Activated CD8-positive, alpha-beta memory T cell treated with anti-CD3 and anti-CD28 coated beads for 48 hours (primary cell): ENCODE data around the gene INS.
A peak's percentile ranks its signal among the peaks of the same experiment; 100 is the strongest.
"Not testable (repeated sequence)": the region's sequence is repeated elsewhere in the genome, so short reads cannot be mapped to it uniquely, and the experiment has no call there.

ENCODE experiments used
- DNase-seq, 3 experiments: peaks; one replicate each; pipeline ENCODE4 v3.0.0-alpha.2; 2020; ENCODE audit warnings: low read depth in 2 of 3, low spot score in 2 of 3

INS gene

DNA sequence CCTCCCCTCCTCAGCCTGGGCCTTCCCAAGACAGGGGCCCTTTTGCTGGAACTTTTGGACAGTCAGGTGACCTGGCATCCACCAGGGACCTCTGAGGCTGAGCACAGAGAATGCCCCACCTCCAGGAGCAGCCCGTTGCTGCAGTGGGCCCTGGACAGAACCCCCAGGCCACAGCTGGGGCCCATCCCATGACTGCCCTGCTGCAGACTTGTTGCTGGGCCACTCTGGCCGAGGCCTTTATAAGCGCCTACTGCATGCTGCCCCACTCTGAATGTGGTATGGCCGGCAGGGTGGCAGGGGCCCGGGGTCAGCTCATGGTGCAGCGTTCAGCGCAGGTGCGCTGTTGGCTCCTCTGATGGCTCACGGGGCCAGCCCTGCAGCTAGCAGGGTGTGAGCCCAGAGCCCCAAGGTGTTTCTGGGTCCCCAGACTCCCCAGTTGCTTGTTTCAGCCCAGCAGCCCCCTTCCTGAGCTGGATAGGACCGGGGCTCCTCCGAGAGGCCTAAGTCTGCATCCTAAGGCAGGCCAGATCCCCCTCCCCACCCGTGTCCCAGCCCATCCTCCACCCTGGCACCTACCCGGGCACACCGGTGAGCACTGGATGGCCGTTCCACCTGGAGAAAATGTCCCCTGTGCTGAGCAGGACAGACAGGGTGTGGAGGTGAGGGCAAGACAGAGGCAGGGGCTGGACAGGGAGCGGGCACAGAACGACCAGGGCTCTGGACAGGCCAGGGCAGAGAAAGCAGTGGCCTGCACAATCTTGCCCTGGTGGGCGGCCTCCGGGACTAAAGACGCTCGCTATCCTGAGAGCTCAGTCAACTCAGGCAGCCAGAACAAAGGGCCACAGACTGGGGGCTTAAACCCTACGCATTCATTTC is 38.7 kb upstream of the INS start:
- DNase-seq: no peak

DNA sequence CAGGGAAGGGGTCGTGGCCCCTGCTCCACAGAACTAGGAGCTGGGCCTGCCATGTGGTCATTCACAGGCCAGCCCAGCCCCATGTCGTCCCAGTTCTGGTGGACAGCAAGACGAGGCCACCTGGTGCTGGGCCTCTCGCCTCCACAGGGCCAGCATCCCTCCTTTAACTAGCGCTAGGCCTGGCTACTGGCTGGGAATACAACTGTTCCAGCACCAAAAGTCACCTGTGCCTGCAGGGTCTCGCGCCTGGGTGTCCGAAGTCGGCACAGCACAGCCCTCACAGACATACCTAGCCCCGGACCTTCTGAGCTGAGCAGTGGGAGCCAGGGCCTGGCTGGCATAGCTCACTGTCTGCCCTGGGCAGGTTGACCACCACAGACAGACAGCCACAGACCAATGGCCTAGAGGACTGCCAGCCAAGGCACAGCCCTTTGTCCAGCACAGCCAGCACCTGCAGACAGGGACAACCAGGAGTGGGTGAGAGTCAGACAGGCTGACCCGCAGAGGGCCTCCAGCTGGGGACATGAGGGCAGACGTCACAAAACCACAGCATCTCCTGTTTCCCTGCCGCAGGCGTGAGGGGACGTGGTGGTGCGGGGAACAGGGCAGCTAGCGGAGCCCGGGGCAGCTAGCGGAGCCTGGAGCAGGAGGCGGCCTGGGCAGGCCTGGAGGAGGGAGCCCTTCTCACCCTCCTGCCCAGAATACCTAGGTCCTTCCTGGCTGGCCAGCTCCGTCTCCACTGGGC is 37.8 kb upstream of the INS start:
- no peak for DNase-seq

DNA sequence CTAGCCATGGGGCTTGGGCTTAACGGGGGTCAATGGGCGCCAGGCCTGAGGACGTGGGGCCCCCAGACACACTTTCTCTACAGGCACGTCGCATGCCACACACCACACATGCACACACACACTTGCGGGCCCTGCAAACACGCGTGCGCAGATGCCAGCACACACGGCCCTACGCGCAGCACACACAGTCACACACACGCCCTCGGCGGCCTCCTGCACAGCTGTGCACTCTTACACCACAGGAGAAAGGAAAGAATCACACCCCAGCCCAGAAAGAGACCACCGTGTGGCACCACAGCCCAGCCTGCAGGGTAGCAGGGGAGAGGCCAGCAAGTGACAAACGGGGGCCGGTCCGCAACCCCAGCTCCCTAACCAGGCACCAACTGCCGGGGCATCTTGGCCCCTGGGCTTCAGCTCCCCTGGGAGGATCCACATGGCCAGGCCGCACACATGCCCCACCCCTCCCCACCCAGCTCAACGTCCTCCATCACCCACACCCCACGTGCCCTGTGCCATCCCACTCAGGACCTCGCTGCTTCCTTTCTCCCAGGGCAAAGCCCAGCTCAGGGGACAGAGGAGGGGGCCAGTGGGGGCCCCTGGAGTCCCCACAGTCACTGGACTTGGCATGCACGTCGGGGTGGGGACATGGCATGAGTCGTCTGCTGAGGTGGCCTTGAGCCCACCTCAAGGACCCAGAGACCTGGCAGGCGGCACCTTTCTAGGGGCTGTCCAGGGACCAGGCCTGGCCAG is 36.9 kb upstream of the INS start:
- DNase-seq: no peak

- DNase-seq: peak; percentile 38 to 55 (median 46)
Measured at GRCh38 chr11:2196970-2197770, 36.2 kb upstream of the INS start.

DNA sequence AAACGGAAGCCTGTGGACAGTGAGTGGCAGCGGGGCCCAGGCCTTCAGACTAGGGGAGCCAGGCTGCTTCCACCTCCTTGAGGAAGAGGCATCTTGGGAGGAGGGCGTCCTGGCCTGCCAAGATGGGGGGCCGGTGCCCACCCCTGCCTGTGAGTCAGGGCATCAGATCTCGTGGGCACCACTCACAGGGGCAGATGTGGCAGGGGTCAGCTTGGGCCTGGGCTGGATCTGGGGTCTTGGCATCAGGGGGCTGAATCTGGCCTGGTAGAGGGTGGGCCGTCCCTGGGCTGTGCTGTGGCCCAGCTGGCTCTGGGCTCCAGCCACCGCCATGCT is 34.7 kb upstream of the INS start:
- DNase-seq: no peak

DNA sequence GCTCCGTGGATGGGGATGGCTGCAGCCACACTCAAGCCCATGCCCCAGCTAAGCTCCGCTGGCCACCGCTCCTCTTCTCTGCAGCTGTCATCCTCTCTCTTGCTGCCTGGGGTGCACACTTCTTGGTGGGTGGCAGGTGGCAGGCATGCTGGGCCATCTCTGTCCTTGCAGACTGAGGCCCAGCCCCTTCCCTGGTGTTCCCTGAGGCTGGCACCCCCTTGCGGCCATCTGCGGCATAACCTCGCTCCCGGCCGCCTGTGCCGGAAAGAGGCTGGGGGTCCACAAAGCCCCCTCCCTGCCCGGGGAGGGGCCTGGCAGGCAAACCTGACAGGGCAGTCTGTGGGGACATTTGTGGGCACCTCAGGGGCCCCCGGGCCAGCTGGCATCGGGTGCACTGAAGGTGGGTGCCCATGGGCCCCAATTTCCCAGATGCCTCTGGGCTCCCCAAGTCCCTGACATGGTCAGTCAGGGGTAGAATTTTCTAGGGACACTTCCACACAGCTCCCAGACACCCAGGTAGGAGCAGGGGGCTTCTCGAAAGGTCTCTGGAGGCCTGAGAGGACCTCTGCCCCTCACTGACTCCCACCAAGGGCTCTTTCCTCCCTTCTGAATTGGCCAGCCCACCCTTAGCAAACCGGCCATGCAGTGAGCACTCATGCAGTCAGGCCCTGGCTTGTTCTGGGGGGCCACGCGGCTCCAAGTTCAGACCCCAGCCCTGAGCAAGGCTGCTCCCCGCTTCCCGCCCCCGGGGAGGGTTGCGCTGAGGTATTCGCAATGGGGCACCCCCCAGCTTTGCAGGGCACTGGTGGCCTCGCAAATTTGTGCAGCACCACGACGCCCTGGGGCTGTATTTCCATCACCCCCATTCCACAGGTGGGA is 34.1 kb upstream of the INS start:
- DNase-seq: peak in 2 of 3 experiments; percentile 30 to 40

DNA sequence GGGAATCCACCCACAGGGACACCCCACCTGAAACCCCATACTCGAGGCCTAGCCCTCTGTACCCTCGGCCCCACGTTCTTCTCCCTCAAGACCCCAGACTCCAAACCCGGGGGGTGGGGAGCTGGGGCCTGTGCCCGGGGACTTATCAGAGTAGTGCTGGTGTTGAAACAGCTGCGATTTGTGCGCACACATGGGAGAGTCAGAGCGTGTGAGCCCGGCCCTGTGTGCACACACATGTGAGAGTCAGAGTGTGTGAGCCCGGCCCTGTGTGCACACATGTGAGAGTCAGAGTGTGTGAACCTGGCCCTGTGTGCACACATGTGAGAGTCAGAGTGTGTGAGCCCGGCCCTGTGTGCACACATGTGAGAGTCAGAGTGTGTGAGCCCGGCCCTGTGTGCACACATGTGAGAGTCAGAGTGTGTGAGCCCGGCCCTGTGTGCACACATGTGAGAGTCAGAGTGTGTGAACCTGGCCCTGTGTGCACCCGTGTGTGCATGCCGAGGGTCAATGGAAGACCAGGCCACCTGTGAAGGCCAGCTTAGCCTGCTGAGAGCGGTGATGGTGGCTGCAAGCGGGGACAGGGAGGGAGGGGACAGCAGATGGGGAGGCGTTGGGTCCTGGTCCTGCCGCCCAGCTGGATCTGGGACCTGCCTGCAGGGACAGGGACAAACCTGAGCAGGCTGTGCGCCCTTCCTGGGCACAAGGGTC is 33.0 kb upstream of the INS start:
- not testable (repeated sequence) for DNase-seq

DNA sequence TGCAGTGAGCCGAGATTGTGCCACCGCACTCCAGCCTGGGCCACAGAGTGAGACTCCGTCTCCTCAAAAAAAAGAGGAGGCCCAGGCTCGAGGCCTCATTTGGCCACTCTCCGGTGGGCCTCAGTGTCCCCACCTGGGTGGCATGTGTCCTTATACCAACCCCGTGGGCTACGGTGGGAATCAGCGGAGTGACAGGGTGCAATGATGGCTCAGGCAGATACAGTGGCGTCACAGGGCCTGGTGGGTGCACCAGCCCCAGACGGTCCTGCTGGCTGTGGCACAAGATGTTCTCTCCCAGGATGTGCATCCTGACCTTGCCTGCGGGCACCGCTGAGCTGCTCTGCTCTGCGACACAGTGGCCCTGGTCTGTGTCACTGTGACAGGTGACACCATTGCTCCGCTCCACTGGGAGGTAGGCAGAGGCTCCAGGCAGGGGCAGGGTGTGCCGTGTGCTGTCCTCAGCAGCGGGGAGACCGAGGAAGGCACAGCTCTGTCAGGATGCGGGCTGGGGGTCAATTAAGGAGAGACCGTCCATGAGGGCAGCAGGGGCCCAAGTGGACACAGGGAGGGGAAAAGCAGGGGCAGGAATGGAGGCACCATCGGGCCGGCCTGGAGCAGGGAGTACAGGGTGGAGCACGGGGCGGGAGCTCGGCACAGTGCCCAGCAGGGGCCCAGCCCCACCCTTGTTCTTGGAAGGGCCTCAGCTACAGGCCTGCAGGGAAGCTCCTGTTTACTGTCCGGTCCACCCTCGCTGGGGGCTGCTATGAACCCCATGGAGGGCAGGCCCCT is 32.3 kb upstream of the INS start:
- DNase-seq: no peak

GRCh38 chr11:2192435-2192834 is 31.4 kb upstream of the INS start:
- DNase-seq: no peak

- DNase-seq: no peak
Measured at GRCh38 chr11:2191883-2192282, 30.9 kb upstream of the INS start.

- DNase-seq: no peak
Measured at GRCh38 chr11:2190657-2191471, 29.9 kb upstream of the INS start.

GRCh38 chr11:2189938-2190656 is 29.1 kb upstream of the INS start:
- DNase-seq: no peak

DNA sequence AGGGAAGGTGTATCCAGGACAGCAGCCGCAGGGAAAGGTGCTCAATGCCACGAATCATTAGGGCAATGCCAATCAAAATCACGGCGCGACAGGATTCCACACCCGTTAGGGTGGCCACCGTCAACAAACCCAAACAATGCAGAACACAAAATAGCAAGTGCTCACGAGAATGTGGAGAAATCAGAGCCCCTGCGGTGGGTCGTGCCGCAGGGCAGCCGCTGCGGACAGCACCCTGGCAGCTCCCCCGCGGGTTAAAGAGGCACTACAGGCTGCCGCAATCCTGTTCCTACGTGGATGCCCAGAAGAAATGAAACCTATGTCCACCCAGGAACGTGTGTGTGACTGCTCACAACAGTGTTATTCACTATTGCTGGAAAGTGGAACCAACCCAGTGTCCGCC is 27.7 kb upstream of the INS start:
- no peak for DNase-seq

DNA sequence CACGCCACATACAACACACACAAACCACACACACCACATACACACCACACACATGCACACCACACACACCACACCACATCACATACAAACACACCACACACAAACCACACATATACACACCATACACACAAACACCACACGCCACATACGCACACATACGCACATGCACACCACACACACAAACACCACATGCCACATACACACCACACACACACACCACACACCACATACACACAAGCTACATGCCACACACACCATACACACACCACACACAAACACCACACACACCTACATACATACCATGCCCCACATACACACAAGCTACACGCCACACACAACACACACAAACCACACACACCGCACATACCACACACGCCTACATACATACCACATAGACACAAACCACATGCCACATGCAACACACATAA is 26.3 kb upstream of the INS start:
- DNase-seq: no peak

DNA sequence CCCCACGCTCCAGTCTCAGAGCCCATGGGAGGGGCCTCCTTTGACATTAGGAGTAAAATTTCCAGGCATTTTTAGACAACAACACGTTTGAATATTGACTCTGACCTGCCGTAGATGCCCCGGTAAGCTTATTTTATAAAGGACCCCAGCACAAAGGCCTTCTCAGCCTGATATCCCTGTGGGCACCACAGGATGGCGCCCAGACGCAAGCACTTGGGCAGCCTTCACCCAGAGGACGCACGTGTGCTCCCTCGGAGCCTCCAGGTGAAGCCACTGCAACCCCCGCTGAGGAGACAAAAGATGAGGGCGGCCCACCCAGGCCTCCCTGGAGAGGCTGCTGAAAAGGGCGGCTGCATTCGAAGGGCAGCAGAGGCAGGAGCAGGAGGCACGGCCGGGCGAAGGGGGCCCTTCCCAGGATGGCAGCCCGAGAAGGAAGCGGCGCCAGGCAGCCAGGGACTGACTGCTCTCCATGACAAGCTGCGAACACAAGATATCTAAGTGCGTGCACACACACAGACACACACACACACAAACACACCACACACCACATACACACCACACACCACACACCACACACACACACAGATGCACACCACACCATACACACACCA is 25.8 kb upstream of the INS start:
- peak in 1 of 3 experiments; percentile 18 for DNase-seq

GRCh38 chr11:2185324-2186085 is 24.5 kb upstream of the INS start:
- DNase-seq: no peak
